AG04450 (cell line): ENCODE results near the gene CHAC1. TPM values are rescaled to one million over a fixed set of nuclear protein-coding genes. Genes with fewer than 3 reads are reported as not detected.

Experiments used
- CTCF ChIA-PET: fragments of 300-600, 350-600 bp; formaldehyde crosslinking; extraction: SDS; loops from one replicate; lab custom pipeline; 2022; ENCODE audit warnings: antibody characterized with exemption, inconsistent platforms; lab: Charles Lee
- POLR2A ChIA-PET: fragments of 350-600 bp; formaldehyde crosslinking; extraction: SDS; loops from one replicate; lab custom pipeline; 2021; ENCODE audit warnings: antibody characterized with exemption, inconsistent platforms; lab: Yijun Ruan, JAX
- DNase-seq: peaks from one replicate; pipeline ENCODE4 v3.0.0-alpha.2; 2011; ENCODE audit warnings: low read depth, low spot score
- H3K27ac ChIP-seq: one replicate; pipeline ENCODE4 v1.5.1; 2012; ENCODE audit warnings: low read depth, low read length, control low read depth
- H3K27me3 ChIP-seq: one replicate; pipeline ENCODE4 v1.6.0; 2012; ENCODE audit warnings: low read length; ENCODE audit not compliant: control insufficient read depth, insufficient read depth
- H3K4me3 ChIP-seq: 2 replicates; pipeline ENCODE4 v1.5.1; 2011; ENCODE audit warnings: mild to moderate bottlenecking, low read depth, low read length, control low read depth
- H3K9me3 ChIP-seq: 2 replicates; pipeline ENCODE4 v1.5.1; 2012; ENCODE audit warnings: low read length; ENCODE audit not compliant: control insufficient read depth, insufficient read depth
- polyA plus RNA-seq: library from polyadenylated mRNA; depleted of rRNA; stranded (reverse); fragments of >200 nt; gene quantifications from 2 replicates; pipeline ENCODE4 v1.2.3, GENCODE V29; 2011
- TF ChIP-seq, protein P1 (sequence below): IDR thresholded peaks from 2 replicates; pipeline ENCODE4 v1.5.1; 2011; ENCODE audit warnings: low read depth, low read length, control low read depth, inconsistent platforms

Gene CHAC1
- polyA plus RNA-seq, 1 experiment = 106 TPM

DNA sequence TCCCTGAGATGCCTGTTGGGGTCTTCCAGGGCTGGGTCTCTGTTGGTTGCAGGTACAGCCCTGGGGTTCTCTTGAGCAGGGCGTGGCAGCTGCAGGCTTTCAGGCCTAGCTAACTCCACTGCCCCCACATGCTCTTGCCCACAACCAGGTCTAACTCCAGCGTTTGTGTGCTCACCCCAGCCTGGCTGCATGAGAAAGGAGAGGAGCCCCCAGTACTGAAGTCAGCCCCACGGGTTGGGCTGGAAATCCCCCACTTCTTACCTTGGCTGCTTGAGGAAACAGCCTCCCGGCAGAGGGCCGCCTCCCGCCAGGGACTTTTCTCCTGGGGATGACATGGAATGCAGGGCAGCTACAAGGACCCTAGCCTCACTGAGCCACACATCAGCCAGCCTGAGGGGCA, 40.8 kb upstream of the CHAC1 start:
- TF ChIP-seq, protein P1, sequence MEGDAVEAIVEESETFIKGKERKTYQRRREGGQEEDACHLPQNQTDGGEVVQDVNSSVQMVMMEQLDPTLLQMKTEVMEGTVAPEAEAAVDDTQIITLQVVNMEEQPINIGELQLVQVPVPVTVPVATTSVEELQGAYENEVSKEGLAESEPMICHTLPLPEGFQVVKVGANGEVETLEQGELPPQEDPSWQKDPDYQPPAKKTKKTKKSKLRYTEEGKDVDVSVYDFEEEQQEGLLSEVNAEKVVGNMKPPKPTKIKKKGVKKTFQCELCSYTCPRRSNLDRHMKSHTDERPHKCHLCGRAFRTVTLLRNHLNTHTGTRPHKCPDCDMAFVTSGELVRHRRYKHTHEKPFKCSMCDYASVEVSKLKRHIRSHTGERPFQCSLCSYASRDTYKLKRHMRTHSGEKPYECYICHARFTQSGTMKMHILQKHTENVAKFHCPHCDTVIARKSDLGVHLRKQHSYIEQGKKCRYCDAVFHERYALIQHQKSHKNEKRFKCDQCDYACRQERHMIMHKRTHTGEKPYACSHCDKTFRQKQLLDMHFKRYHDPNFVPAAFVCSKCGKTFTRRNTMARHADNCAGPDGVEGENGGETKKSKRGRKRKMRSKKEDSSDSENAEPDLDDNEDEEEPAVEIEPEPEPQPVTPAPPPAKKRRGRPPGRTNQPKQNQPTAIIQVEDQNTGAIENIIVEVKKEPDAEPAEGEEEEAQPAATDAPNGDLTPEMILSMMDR = no peak
- Histone ChIP-seq H3K27me3 (no peaks in the 10 kb centered on the region), H3K9me3 (no peaks in the 10 kb centered on the region; the same call in 1 of the 2 replicates), H3K4me3 (no peak overlapping the region), H3K27ac (no peak overlapping the region)
- ChIA-PET CTCF (interaction anchor here (0.7 to 1.5 kb wide), 3 partner anchors 29 to 109 kb away, joined by 3 to 5 read pairs (median 4); no protein-coding TSS in a partner anchor), POLR2A (interaction anchor here (0.6 kb wide), 1 partner anchor 29 kb away, joined by 3 read pairs; no protein-coding TSS in a partner anchor)
- no peak for DNase-seq

DNA sequence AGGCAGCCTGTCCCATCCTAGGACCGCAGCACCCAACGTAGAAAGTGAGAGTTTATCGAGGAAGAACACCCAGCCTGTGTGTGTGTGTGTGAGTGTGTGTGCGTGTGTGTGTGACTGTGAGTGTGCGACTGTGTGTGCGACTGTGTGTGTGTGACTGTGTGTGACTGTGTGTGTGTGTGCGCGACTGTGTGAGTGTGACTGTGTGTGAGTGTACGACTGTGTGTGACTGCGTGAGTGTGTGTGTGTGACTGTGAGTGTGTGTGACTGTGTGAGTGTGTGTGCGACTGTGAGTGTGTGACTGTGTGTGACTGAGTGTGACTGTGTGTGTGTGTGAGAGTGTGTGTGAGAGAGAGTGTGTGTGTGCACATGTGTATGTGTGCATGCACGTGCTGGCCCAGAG, 39.3 kb upstream of the CHAC1 start:
- Histone ChIP-seq H3K4me3 (no peak overlapping the region), H3K9me3 (no peaks in the 10 kb centered on the region), H3K27me3 (no peaks in the 10 kb centered on the region), H3K27ac (no peak overlapping the region)
- TF ChIP-seq, protein P1 = no peak
- DNase-seq = no peak
- POLR2A ChIA-PET = no interaction called here
- CTCF ChIA-PET = no interaction called here

DNA sequence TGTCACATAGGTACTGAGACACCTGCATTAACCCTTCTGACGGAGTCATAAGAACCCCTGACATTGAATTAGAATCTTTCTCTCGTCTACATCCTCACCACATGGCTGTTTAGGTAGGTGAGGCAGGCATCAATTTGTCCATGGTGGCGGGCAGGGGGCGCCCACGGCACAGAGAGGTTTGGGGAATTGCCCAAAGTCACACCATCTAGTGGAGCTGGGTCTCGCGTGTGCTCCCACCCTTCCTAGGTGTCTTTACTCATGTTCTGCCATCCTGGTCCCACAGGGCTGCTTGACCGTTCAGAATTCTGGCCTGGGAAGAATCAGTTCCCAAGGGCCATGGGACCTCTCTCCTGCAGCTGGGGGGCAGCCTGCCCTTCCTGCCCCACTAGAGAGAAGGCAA, 38.8 kb upstream of the CHAC1 start:
- Histone ChIP-seq H3K4me3 (no peak overlapping the region), H3K27ac (no peak overlapping the region), H3K27me3 (no peaks in the 10 kb centered on the region), H3K9me3 (no peaks in the 10 kb centered on the region)
- POLR2A ChIA-PET = no interaction called here
- CTCF ChIA-PET = interaction anchor here (1.2 kb wide), 1 partner anchor 8 kb away, joined by 11 read pairs; no protein-coding TSS in a partner anchor
- TF ChIP-seq, protein P1 = 0 out of 2 replicates have a peak, but pooled peaks have one; percentile 5
- no peak for DNase-seq

DNA sequence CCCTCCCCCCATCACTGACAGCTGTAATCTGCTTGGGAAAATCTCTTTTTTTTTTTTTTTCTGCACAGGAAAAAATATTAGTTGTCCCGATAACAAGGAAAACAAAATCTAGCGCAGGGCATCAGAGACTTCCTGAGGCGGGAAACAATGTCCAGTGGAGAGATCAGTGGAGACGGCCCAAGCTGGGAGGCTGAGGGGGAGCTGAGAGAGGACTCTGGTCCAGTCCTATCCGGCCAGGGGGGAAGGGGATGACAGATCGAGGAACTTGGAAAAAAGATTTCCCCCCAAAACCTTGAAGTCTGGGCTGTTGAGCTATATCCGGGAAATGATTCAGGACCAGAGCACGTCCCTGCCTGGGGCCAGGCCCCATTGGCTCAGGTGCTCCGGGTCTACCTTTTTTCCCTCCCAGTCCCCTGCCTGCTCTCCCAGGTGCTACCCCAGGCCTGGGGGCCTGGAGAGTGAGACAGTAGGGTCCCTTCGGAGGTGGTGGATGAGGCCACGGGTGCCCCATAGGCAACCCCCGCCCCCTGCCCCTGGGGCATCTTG, 38.1 kb upstream of the CHAC1 start:
- no peak for DNase-seq
- no peak overlapping the region for H3K4me3 ChIP-seq
- TF ChIP-seq, protein P1 = no peak
- H3K27ac ChIP-seq = no peak overlapping the region
- H3K9me3 ChIP-seq = no peaks in the 10 kb centered on the region
- CTCF ChIA-PET = interaction anchor here (1.2 kb wide), 1 partner anchor 9 kb away, joined by 11 read pairs; no protein-coding TSS in a partner anchor
- no peaks in the 10 kb centered on the region for H3K27me3 ChIP-seq
- POLR2A ChIA-PET = no interaction called here

DNA sequence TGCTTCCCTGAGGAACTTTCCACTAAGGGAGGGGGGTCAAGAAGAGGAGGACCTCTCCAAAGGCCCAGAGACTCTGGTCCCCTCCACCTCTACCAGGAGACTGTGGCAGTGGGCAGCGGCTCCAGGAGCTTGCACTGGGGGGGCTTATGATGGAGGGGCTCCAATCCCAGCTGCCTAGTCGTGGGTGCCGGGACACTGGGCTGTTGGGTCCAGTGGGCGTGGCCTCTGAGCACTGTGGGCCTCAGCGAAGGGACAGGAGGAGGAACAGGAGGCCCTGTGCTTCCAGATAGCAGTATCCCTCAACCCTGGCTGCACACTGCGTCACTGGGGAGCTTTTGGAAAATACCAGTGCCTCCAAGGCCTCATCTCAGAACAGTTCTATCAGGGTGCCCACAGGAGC, 37.6 kb upstream of the CHAC1 start:
- no peak for DNase-seq
- Histone ChIP-seq H3K27me3 (no peaks in the 10 kb centered on the region), H3K27ac (no peak overlapping the region), H3K9me3 (no peaks in the 10 kb centered on the region), H3K4me3 (no peak overlapping the region)
- ChIA-PET CTCF (interaction anchor here (0.7 to 1.4 kb wide), 3 partner anchors 9 to 12 kb away, joined by 3 to 11 read pairs (median 3); no protein-coding TSS in a partner anchor), POLR2A (no interaction called here)
- TF ChIP-seq, protein P1 = no peak
